SH-SY5Y (cell line): Measurements from ENCODE around the gene ARID4B.

Experiments used
- GATA2 ChIP-seq: IDR thresholded peaks from 2 replicates; pipeline ENCODE4 v1.6.1; 2011; ENCODE audit warnings: mild to moderate bottlenecking, low read depth, low read length
- GATA3 ChIP-seq: IDR thresholded peaks from 2 replicates; pipeline ENCODE4 v1.6.1; 2011; ENCODE audit warnings: low read depth, mild to moderate bottlenecking, low read length, moderate library complexity

DNA sequence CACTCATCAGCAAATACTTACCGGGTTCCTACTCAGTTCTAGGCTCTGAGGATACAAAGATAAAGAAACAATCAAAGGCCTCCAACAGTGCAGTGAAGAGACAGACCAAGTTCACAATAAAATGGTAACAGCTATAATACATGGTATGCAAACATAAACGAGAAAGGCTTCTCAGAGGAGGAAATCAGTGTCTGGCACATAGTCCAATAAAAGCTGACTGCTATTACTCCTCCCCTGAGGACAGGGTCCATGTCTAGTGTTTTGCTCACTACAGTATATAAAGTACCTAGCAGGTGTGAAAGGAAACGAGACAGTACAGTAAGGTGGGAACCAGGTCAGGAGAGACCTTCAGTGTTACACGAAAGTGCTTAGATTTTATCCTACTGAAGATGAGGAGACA lies 171.2 kb downstream of the ARID4B start:
- TF ChIP-seq GATA2, result no peak
- no peak for TF ChIP-seq GATA3
